K562 (cell line): ENCODE measurements around the gene TOMT. TPM values are rescaled to one million over a fixed set of nuclear protein-coding genes. Genes with fewer than 3 reads are reported as not detected.

Source experiments
- ATAC-seq: fragments of 200-7000 bp; cut with Tn5 transposase; 3 replicates; pipeline ENCODE4 v1.9.1; 2020; ENCODE audit warnings: moderate library complexity
- BruUV-seq: library from RNA; stranded (reverse); fragments of 400-500 nt; replicated peaks from 2 replicates; lab custom pipeline; 2021; lab: Mats Ljungman, UMichigan
- CTCF ChIA-PET: fragments of 300-600 bp; formaldehyde crosslinking; extraction: SDS; loops from one replicate; lab custom pipeline; 2021; ENCODE audit warnings: low intra/inter-chr PET ratio; lab: Yijun Ruan, JAX
- POLR2A ChIA-PET: fragments of 300-600, 350-650 bp; sonication (Branson Sonifier 250); formaldehyde crosslinking; extraction: SDS; loops from one replicate; lab custom pipeline; 2021; ENCODE audit warnings: antibody characterized with exemption, inconsistent platforms; lab: Yijun Ruan, JAX
- DNase-seq, 4 experiments: peaks; one replicate each; pipeline versions ENCODE4 v3.0.0 to v3.0.0-alpha.2; 2011 to 2018; ENCODE audit warnings: low spot score in 3 of 4, mixed read lengths in 3 of 4; ENCODE audit errors: extremely low read depth in 1 of 4
- FAIRE-seq: peaks from 2 replicates; lab custom pipeline; 2011; peaks lifted over from hg19 to GRCh38; lab: Jason Lieb, UNC
- H2AFZ ChIP-seq: 2 replicates; pipeline ENCODE4 v1.6.0; 2011; ENCODE audit warnings: low read depth, low read length, control low read depth, inconsistent platforms
- H3K27ac ChIP-seq: fragments of 200-600 bp; 3 replicates; pipeline ENCODE4 v1.8.0; 2011; ENCODE audit warnings: low read depth, mild to moderate bottlenecking, control low read depth, inconsistent platforms, low read length, moderate library complexity, mixed read lengths; ENCODE audit errors: extremely low read depth
- H3K27me3 ChIP-seq, 2 experiments: fragments of 300-600 bp in 1 of 2; 2 replicates in 1 of 2; 3 replicates in 1 of 2; pipeline versions ENCODE4 v1.6.0 to v1.8.0; 2011; ENCODE audit warnings: inconsistent platforms in 2 of 2, low read length in 2 of 2, mild to moderate bottlenecking in 1 of 2, mixed read lengths in 1 of 2, moderate library complexity in 1 of 2; ENCODE audit not compliant: control insufficient read depth in 2 of 2, insufficient read depth in 2 of 2
- H3K36me3 ChIP-seq: fragments of 300-600 bp; 3 replicates; pipeline ENCODE4 v1.8.0; 2011; ENCODE audit warnings: mild to moderate bottlenecking, low read length, inconsistent platforms; ENCODE audit not compliant: control insufficient read depth, insufficient read depth
- H3K4me1 ChIP-seq, 2 experiments: fragments of 200-600 bp in 1 of 2; replicated peaks in 1 of 2; 2 replicates in 1 of 2; 3 replicates in 1 of 2; pipeline versions ENCODE4 v1.5.1 to v1.8.0; 2011; ENCODE audit warnings: inconsistent platforms in 2 of 2, low read length in 2 of 2, mild to moderate bottlenecking in 1 of 2, mixed read lengths in 1 of 2, moderate library complexity in 1 of 2; ENCODE audit not compliant: control insufficient read depth in 2 of 2, insufficient read depth in 2 of 2
- H3K4me2 ChIP-seq: 2 replicates; pipeline ENCODE4 v1.6.1; 2011; ENCODE audit warnings: low read length, control low read depth, inconsistent platforms, mixed read lengths; ENCODE audit not compliant: insufficient read depth
- H3K4me3 ChIP-seq: fragments of 200-600 bp; sonication (generic), shearing (Covaris generic); 2 replicates; pipeline ENCODE4 v1.5.1; 2016; ENCODE audit warnings: control low read depth, inconsistent platforms
- H3K79me2 ChIP-seq: fragments of 200-600 bp; 3 replicates; pipeline ENCODE4 v1.8.0; 2011; ENCODE audit warnings: low read length, inconsistent platforms; ENCODE audit not compliant: control insufficient read depth, insufficient read depth
- H3K9ac ChIP-seq, 2 experiments: 2 replicates each; pipeline versions ENCODE4 v1.6.0 to v1.6.1; 2011; ENCODE audit warnings: low read depth in 2 of 2, low read length in 2 of 2, control low read depth in 1 of 2, inconsistent platforms in 1 of 2, mild to moderate bottlenecking in 1 of 2, mixed read lengths in 1 of 2; ENCODE audit not compliant: insufficient read depth in 1 of 2
- H3K9me1 ChIP-seq: one replicate; pipeline ENCODE4 v1.6.0; 2011; ENCODE audit warnings: inconsistent platforms, mild to moderate bottlenecking, low read length, moderate library complexity; ENCODE audit not compliant: control insufficient read depth, insufficient read depth
- H3K9me3 ChIP-seq: replicated peaks from 2 replicates; pipeline ENCODE4 v1.5.1; 2011; ENCODE audit warnings: low read depth, low read length, inconsistent platforms; ENCODE audit not compliant: control insufficient read depth, insufficient read depth
- H4K20me1 ChIP-seq: replicated peaks from 2 replicates; pipeline ENCODE4 v1.6.1; 2011; ENCODE audit warnings: low read length, inconsistent platforms, mixed read lengths; ENCODE audit not compliant: control insufficient read depth, insufficient read depth
- CREB5 ChIP-seq: fragments of 250-450 bp; sonication (Bioruptor Pico); IDR thresholded peaks from 2 replicates; pipeline ENCODE4 v1.5.0; 2020; ENCODE audit warnings: mild to moderate bottlenecking
- FOXA3 ChIP-seq, 2 experiments: fragments of 450-650 bp in 1 of 2; sonication (generic) in 1 of 2; formaldehyde crosslinking; IDR thresholded peaks in 1 of 2; conservative IDR thresholded peaks in 1 of 2; 2 replicates each; pipeline versions ENCODE4 v1.4.0 to v1.8.0; 2020 to 2022; ENCODE audit warnings: mild to moderate bottlenecking in 2 of 2, missing genetic modification reagents in 1 of 2
- FOXJ2 ChIP-seq: fragments of 200-800 bp; sonication (Bioruptor generic); IDR thresholded peaks from 2 replicates; pipeline ENCODE4 v1.6.1; 2016; ENCODE audit warnings: missing genetic modification characterization, missing compliant biosample characterization
- FOXJ3 ChIP-seq: sonication (generic); formaldehyde crosslinking; IDR thresholded peaks from 2 replicates; pipeline ENCODE4 v1.4.0; 2020; ENCODE audit warnings: mild to moderate bottlenecking, missing genetic modification reagents
- HDGF ChIP-seq: fragments of 450-650 bp; IDR thresholded peaks from 2 replicates; pipeline ENCODE4 v1.6.1; 2016
- IRF2 ChIP-seq: sonication (generic); formaldehyde crosslinking; IDR thresholded peaks from 2 replicates; pipeline ENCODE4 v1.8.1; 2022; ENCODE audit warnings: mild to moderate bottlenecking, missing genetic modification reagents
- KLF10 ChIP-seq: fragments of 250-450 bp; sonication (Bioruptor Pico); IDR thresholded peaks from 2 replicates; pipeline ENCODE4 v1.6.1; 2021; ENCODE audit warnings: matching md5 sums
- MLX ChIP-seq, 2 experiments: fragments of 450-650 bp in 1 of 2; sonication (generic) in 1 of 2; formaldehyde crosslinking; conservative IDR thresholded peaks; 2 replicates each; pipeline versions ENCODE4 v1.4.0 to v1.8.1; 2020 to 2022; ENCODE audit warnings: mild to moderate bottlenecking in 1 of 2, missing genetic modification reagents in 1 of 2
- NCOA2 ChIP-seq, 2 experiments: fragments of 450-650 bp; IDR thresholded peaks; 2 replicates each; pipeline ENCODE4 v1.6.1; 2018; ENCODE audit warnings: mild to moderate bottlenecking in 2 of 2, moderate library complexity in 1 of 2; ENCODE audit not compliant: partially characterized antibody in 2 of 2
- PHTF2 ChIP-seq: fragments of 250-450 bp; sonication (Bioruptor Pico); IDR thresholded peaks from 2 replicates; pipeline ENCODE4 v1.5.0; 2021; ENCODE audit warnings: mild to moderate bottlenecking
- POLR2H ChIP-seq: IDR thresholded peaks from 2 replicates; pipeline ENCODE4 v1.6.1; 2016; ENCODE audit warnings: missing genetic modification characterization, low read depth, mild to moderate bottlenecking, control low read depth, missing compliant biosample characterization, moderate library complexity
- RBM25 ChIP-seq: fragments of 200-400 bp; formaldehyde crosslinking; IDR thresholded peaks from 2 replicates; pipeline ENCODE4 v1.6.1; 2018; ENCODE audit warnings: low read length, low read depth, moderate library complexity; ENCODE audit not compliant: severe bottlenecking
- SMAD1 ChIP-seq: fragments of 150-350 bp; IDR thresholded peaks from 2 replicates; pipeline ENCODE4 v1.6.1; 2014; ENCODE audit warnings: low read length, low read depth; ENCODE audit not compliant: partially characterized antibody
- THRB ChIP-seq: fragments of 450-650 bp; formaldehyde crosslinking; conservative IDR thresholded peaks from 2 replicates; pipeline ENCODE4 v1.4.0; 2022; ENCODE audit warnings: mild to moderate bottlenecking, missing genetic modification characterization
- ZBED1 ChIP-seq: IDR thresholded peaks from 2 replicates; pipeline ENCODE4 v1.6.1; 2014
- ZC3H4 ChIP-seq: sonication (generic); formaldehyde crosslinking; IDR thresholded peaks from 2 replicates; pipeline ENCODE4 v1.9.0; 2021; ENCODE audit warnings: missing genetic modification reagents, borderline replicate concordance
- ZC3H8 ChIP-seq: fragments of 450-650 bp; IDR thresholded peaks from 2 replicates; pipeline ENCODE4 v1.6.1; 2017
- ZNF668 ChIP-seq: fragments of 250-450 bp; sonication (Bioruptor Pico); IDR thresholded peaks from 2 replicates; pipeline ENCODE4 v1.8.0; 2022; ENCODE audit warnings: mild to moderate bottlenecking, inconsistent platforms
- ZSCAN29 ChIP-seq: fragments of 450-650 bp; IDR thresholded peaks from 2 replicates; pipeline ENCODE4 v1.6.1; 2017
- WGBS: fragments of 100-300 bp; shearing (Covaris generic); methylation state at CpG from one replicate; pipeline ENCODE4 v1.1.6; 2016; ENCODE audit warnings: low coverage, mixed read lengths; ENCODE audit not compliant: insufficient coverage; ENCODE audit errors: missing lambda C conversion rate; 5-methylcytosine and 5-hydroxymethylcytosine counted together
- in situ Hi-C: fragments of 300-500 bp; cut with MboI; formaldehyde crosslinking; loops from 4 replicates; pipeline ENCODE4 v1.15.0; 2018; ENCODE audit warnings: inconsistent platforms, mixed read lengths
- intact Hi-C: fragments of 100-400 bp; cut with micrococcal nuclease; formaldehyde crosslinking; loops from 2 replicates; pipeline ENCODE4 v1.14.2; 2022
- polyA plus RNA-seq, 8 experiments: library from polyadenylated mRNA; depleted of rRNA in 4 of 8; stranded (reverse) in 5 of 8; unstranded in 3 of 8; fragments of >200 nt; fragmentation: Nextera tagmentation in 2 of 8; fragmentation: Illumina TruSeq in 1 of 8; extraction: Ambion mirVana in 2 of 8; extraction: Trizol in 1 of 8; gene quantifications; 2 replicates each; pipeline versions ENCODE4 v1.2.1 to v1.2.3, GENCODE V29; 2011 to 2014; ENCODE audit warnings: inconsistent platforms in 1 of 8, missing spikeins in 1 of 8
- total RNA-seq, 7 experiments: library from RNA; depleted of rRNA in 6 of 7; stranded (reverse); fragments of >200 nt in 6 of 7; fragmentation: Illumina TruSeq in 2 of 7; extraction: Trizol in 2 of 7; gene quantifications; 2 replicates each; pipeline versions ENCODE4 v1.2.1 to v1.2.3, GENCODE V29; 2011 to 2021; ENCODE audit warnings: low replicate concordance in 1 of 7
- TF ChIP-seq, protein P1 (sequence below): fragments of 250-450 bp; sonication (Bioruptor Pico); IDR thresholded peaks from 2 replicates; pipeline ENCODE4 v1.5.0; 2021

The TOMT gene
- total and polyA plus RNA-seq, 9 of the 15 experiments (the other 6 are each of a cell fraction or from before 2014, with no cell fraction given), result not detected

DNA sequence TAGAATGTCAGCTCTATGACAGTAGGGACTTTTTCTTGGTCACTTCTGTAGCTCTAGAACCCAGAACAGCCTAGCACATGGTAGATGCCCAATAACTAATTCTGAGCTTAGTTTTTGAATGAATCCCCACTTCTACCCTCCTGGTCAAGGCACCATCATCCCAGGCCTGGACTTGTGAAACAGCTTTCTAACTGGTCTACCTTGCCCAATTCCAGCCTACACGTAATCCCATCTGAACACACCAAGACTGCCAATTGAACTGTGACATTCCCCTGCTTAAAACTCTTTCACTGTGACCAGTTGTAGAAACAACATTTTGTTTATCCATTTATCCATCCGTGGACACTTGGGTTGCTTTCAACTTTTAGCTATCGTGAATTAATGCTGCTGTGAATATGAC lies 23.7 kb downstream of the TOMT start (continued):
- TF ChIP-seq ZC3H4 (CRISPR knock-in tag) (no peak), THRB (no peak), ZNF668 (CRISPR knock-in tag) (no peak), KLF10 (CRISPR knock-in tag) (no peak), HDGF (no peak), ZSCAN29 (no peak), SMAD1 (no peak), RBM25 (no peak), ZC3H8 (no peak)
- TF ChIP-seq, protein P1, sequence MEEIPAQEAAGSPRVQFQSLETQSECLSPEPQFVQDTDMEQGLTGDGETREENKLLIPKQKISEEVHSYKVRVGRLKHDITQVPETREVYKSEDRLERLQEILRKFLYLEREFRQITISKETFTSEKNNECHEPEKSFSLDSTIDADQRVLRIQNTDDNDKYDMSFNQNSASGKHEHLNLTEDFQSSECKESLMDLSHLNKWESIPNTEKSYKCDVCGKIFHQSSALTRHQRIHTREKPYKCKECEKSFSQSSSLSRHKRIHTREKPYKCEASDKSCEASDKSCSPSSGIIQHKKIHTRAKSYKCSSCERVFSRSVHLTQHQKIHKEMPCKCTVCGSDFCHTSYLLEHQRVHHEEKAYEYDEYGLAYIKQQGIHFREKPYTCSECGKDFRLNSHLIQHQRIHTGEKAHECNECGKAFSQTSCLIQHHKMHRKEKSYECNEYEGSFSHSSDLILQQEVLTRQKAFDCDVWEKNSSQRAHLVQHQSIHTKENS (CRISPR knock-in tag), result no peak

DNA sequence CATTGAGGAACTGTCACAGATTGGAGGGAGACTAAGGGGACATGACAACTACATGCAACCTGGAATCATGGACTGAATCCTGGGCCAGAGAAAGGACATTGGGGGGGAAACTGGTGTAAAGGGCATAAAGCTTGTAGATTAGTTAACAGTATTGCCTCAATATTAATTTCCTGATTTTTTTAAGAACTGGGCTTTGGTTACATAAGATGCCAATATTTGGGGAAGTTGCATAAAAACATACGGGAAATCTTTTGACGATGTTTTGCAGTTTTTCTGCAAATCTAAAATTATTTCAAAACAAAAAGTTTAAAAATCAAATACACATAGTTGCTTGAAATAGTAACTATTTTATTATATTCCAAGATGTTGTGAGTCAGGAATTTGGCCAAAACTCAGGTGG lies 26.9 kb downstream of the TOMT start:
- Histone ChIP-seq H3K79me2 (no peaks in the 10 kb centered on the region), H3K36me3 (no peaks in the 10 kb centered on the region), H2AFZ (no peak overlapping the region), H3K27ac (no peak overlapping the region), H3K9me3 (no peaks in the 10 kb centered on the region; the same call in 1 of the 2 replicates), H3K4me1 (peaks cover 0 to 6% of the 10 kb centered on the region in 2 experiments; a peak in 1 of 5 replicates), H3K4me2 (no peak overlapping the region), H3K27me3 (no peaks in the 10 kb centered on the region), H3K9ac (no peak overlapping the region), H3K4me3 (no peak overlapping the region), H4K20me1 (no peaks in the 10 kb centered on the region), H3K9me1 (no peaks in the 10 kb centered on the region)
- 52% methylated on average over 2 of the region's 2 CpGs for WGBS
- intact Hi-C loops (no loop called here), in situ Hi-C loops (no loop called here)
- BruUV-seq, result no TSS peak
- CTCF ChIA-PET, result no interaction called here
- FAIRE-seq (no peak), DNase-seq (no peak), ATAC-seq (no peak)
- POLR2A ChIA-PET, result interaction anchor here (0.7 kb wide), 1 partner anchor 152 kb away, joined by 3 read pairs; no protein-coding TSS in a partner anchor
- TF ChIP-seq FOXJ2 (tag), result no peak
- no peak for TF ChIP-seq ZBED1
- no peak for TF ChIP-seq PHTF2 (CRISPR knock-in tag)
- TF ChIP-seq MLX (CRISPR knock-in tag; conservative IDR thresholded peaks at IDR 0.05), result no peak
- TF ChIP-seq CREB5 (CRISPR knock-in tag), result no peak
- TF ChIP-seq FOXA3 (CRISPR knock-in tag; conservative IDR thresholded peaks at IDR 0.05 in 1 of 2, IDR thresholded peaks at IDR 0.05 in 1 of 2), result no peak
- TF ChIP-seq FOXJ3 (CRISPR knock-in tag), result no peak
- no peak for TF ChIP-seq NCOA2 (IDR thresholded peaks at IDR 0.05; ENCODE audit: partially characterized antibody in 2 of 2)
- no peak for TF ChIP-seq ZNF668 (CRISPR knock-in tag)
- TF ChIP-seq IRF2 (CRISPR knock-in tag), result no peak
- no peak for TF ChIP-seq POLR2H (tag)
